Hepatocyte (in vitro differentiated cells): Measurements from ENCODE around the gene ELF5. TPM values are rescaled to one million over a fixed set of nuclear protein-coding genes. Genes with fewer than 3 reads are reported as not detected.

ENCODE experiments used
- polyA plus RNA-seq: library from polyadenylated mRNA; unstranded; fragments of >200 nt; fragmentation: Nextera tagmentation; extraction: Ambion mirVana; gene quantifications from 2 replicates; pipeline ENCODE4 v1.2.1, GENCODE V29; 2016
- total RNA-seq: library from RNA; depleted of rRNA; stranded (reverse); fragments of >200 nt; gene quantifications from 2 replicates; pipeline ENCODE4 v1.2.3, GENCODE V29; 2014

ELF5 gene
- total and polyA plus RNA-seq, 2 experiments from 2014 or later: 0.50 to 0.53 TPM

Other genes starting within 250 kb of the ELF5 start
- 8.8 and 12.4 TPM in 2 replicates for gene ABTB2, start 155.8 kb downstream of the ELF5 start, total RNA-seq
- 14.3 and 16.5 TPM in 2 replicates for gene ABTB2, start 155.8 kb downstream of the ELF5 start, polyA plus RNA-seq
- 0.24 and 0.47 TPM in 2 replicates for gene CAT, start 74.9 kb downstream of the ELF5 start, total RNA-seq
- gene CAT, start 74.9 kb downstream of the ELF5 start, polyA plus RNA-seq: not detected in 2 replicates
- 8.6 and 9.0 TPM in 2 replicates for gene EHF, start 107.3 kb upstream of the ELF5 start, total RNA-seq
- gene EHF, start 107.3 kb upstream of the ELF5 start, polyA plus RNA-seq: 5.8 and 6.2 TPM in 2 replicates